ENCODE measurements around the gene ATP2C1. TPM values are rescaled to one million over a fixed set of nuclear protein-coding genes. Genes with fewer than 3 reads are reported as not detected.
A peak's percentile ranks its signal among the peaks of the same experiment; 100 is the strongest.
"Not testable (repeated sequence)": the region's sequence is repeated elsewhere in the genome, so short reads cannot be mapped to it uniquely, and the experiment has no call there.

The ATP2C1 gene
- total RNA-seq, 2 experiments from 2014 or later: 57.5 to 63.8 TPM

DNA sequence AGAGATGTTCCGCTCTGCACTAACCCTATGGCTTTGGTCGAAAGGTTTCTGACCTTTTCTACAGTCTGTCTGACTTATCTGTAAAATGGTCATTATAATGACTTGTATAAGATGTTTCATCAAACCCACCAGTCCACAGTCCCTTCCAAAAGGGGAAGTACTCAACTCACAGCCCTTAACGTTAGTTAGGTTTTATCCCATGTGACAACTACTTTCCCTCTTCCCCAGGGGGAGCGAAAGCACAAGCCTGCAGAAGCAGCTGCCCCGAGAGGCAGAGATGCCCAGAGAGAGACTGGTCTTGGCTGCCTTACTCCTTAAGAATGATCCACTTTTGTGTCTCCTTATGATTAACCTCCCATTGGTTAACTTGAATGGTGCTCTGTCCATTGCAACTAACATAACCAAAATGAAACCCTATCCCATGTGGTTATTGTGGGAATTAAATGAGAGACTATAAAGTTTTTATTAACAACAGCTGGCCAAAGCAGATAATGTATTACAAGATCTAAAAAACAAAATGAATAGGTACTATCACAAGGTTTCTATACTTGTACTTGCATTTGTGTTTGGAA is 126.3 kb downstream of the ATP2C1 start:
- CTCF ChIA-PET: no interaction called here
- no peak for DNase-seq
- H3K9me3 Mint-ChIP-seq: no peaks in the 10 kb centered on the region
- H3K4me3 Mint-ChIP-seq: no peak overlapping the region
- H3K27ac Mint-ChIP-seq: no peak overlapping the region
- no peaks in the 10 kb centered on the region for H3K27me3 Mint-ChIP-seq
- POLR2A ChIA-PET: interaction anchor here (0.9 kb wide), 1 partner anchor 126 kb away, joined by 3 read pairs; the partner anchor contains the start of gene ATP2C1
- peaks cover 30% of the 10 kb centered on the region for H3K4me1 Mint-ChIP-seq
- H3K36me3 Mint-ChIP-seq (ENCODE audit: low read depth): peaks cover 58% of the 10 kb centered on the region

DNA sequence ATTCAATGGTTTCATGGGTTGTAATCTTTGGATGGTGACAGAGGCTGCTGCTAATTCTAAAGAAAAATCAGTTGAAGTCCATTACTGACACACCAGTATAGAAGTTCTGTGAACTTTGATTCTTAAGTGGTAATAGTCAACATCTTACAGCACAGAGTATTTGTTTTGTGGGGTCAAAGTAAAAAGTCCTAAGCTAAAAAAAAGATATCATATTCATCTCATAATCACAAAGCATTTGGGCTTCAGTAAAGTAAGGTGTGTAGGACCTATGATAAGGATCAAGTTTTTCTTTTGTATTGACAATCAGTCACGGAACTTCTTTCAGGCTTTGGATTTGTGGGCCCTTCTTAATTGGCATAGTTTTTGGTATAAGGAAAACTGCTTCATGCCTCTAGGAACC is 131.7 kb downstream of the ATP2C1 start:
- H3K4me3 Mint-ChIP-seq: peak overlapping the region; percentile 90
- ChIA-PET CTCF (interaction anchor here (1.2 to 2.5 kb wide), 4 partner anchors 9 to 356 kb away, joined by 3 to 14 read pairs (median 4); partner anchors contain the start of genes ATP2C1 and NUDT16), POLR2A (interaction anchor here (1.1 to 5.7 kb wide), 7 partner anchors 9 to 1392 kb away, joined by 3 to 55 read pairs (median 10); partner anchors contain the start of genes ATP2C1, DNAJC13 and PIK3R4)
- peak overlapping the region; percentile 87 for H3K27ac Mint-ChIP-seq
- no peaks in the 10 kb centered on the region for H3K27me3 Mint-ChIP-seq
- DNase-seq: no peak
- H3K36me3 Mint-ChIP-seq (ENCODE audit: low read depth): peaks cover 35% of the 10 kb centered on the region
- no peaks in the 10 kb centered on the region for H3K9me3 Mint-ChIP-seq
- H3K4me1 Mint-ChIP-seq: peaks cover 43% of the 10 kb centered on the region

DNA sequence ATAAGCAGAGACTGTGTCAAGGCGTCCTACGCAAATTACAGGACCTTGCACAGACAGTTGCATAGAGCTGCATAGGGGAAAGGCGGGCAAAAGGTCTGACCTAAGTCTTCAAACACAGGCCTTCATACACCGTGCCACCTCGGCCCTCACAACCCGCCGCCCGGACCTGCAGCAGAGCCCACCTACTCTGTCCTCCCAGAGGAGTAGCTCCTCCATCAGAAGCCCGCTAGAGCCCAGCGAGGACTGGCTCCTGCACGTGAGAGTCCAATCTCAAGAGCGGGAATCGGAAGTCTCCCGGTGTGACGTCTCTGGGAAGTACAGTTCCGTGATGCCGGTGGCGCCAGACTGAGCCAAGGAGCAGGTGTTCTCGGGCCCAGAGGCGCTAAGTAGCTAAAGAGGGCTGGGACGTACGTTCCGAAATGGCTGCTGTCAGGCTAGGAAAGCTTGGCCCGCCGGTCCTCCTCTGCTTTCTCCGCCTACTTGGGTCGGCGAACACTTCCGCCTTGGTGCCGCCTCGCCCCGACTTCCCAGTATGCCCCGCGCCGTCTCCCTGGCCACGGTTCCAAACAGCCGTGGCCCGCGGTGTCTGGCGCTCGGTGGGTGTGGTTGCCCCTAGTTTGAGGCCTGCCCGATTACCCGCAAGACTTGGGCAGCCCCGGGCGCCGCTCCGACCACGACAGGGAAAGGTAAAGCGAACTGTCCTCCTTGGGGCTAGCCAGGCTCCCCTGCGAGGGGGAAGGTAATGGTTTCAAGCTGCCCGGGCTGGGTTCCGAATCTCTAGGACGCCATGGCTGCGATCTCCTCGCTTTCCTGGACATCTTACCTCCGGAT is 132.7 kb downstream of the ATP2C1 start, which contains the start of the genes ASTE1 and NEK11:
Gene ASTE1 (minus strand): TSS at position 505 of the 831 bp plus-strand sequence. CDS start 1,519 bp downstream, outside the sequence.
Gene NEK11 (plus strand): TSS at position 557 of the 831 bp plus-strand sequence. CDS start 2,832 bp downstream, outside the sequence.
- Mint-ChIP-seq H3K27ac (peak within 1 kb of the TSS; percentile 87), H3K27me3 (no peaks in the 10 kb centered on the region), H3K4me3 (peak within 1 kb of the TSS; percentile 90), H3K9me3 (no peaks in the 10 kb centered on the region), H3K4me1 (peaks cover 37% of the 10 kb centered on the region), H3K36me3 (ENCODE audit: low read depth) (peaks cover 29% of the 10 kb centered on the region)
- CTCF ChIA-PET: interaction anchor here (0.9 to 2.5 kb wide), 5 partner anchors 9 to 477 kb away, joined by 3 to 14 read pairs (median 4); partner anchors contain the start of genes ATP2C1 and NUDT16
- POLR2A ChIA-PET: interaction anchor here (0.7 to 5.7 kb wide), 17 partner anchors 10 to 1391 kb away, joined by 3 to 55 read pairs (median 6); partner anchors contain the start of genes ATP2C1, DNAJC13, NUDT16 and PIK3R4
- peak; percentile 93 for DNase-seq

DNA sequence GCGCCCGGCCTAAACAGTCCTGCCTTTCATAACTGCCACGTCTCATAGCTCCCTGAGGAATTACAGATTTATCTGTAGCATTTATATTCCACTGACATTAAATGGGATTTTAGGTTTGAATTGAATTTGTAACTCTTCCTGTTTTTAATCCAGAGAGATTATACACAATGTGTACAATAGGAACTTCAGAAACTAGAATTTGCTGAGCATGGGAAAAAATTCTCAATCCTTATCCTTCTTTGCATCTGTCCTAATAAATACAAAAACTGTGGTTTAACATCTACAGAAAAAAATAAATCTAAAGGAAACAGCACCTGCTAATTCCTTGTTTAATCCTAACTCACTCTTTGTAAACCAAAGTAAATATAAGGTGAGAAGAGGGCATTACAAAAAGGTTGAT is 135.0 kb downstream of the ATP2C1 start:
- ChIA-PET CTCF (interaction anchor here (0.8 kb wide), 1 partner anchor 767 kb away, joined by 4 read pairs; no protein-coding TSS in a partner anchor), POLR2A (interaction anchor here (5.4 to 5.7 kb wide), 2 partner anchors 10 to 135 kb away, joined by 46 to 55 read pairs; partner anchors contain the start of gene ATP2C1)
- H3K9me3 Mint-ChIP-seq: no peaks in the 10 kb centered on the region
- H3K4me3 Mint-ChIP-seq: no peak overlapping the region
- DNase-seq: no peak
- H3K27me3 Mint-ChIP-seq: no peaks in the 10 kb centered on the region
- H3K27ac Mint-ChIP-seq: no peak overlapping the region
- peaks cover 14% of the 10 kb centered on the region for H3K36me3 Mint-ChIP-seq (ENCODE audit: low read depth)
- H3K4me1 Mint-ChIP-seq: peaks cover 30% of the 10 kb centered on the region

DNA sequence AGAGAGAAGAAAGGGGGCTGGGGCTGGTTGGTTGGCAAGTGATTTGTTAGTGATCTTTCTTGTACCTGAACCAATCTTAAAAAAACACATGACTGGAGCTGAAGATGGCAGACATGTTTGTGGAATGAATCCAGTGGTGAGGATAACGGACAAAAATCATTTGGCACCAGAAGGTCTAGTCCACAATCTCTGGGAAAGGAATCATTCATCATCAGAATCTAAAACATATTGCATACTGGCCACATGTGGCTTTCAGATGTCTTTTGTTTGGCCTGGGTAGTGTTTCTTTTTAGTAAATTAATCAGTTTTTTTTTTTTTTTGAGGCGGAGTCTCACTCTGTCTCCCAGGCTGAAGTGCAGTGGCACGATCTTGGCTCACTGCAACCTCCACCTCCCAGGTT is 137.8 kb downstream of the ATP2C1 start:
- peaks cover 9% of the 10 kb centered on the region for H3K4me1 Mint-ChIP-seq
- ChIA-PET POLR2A (no interaction called here), CTCF (interaction anchor here (2.5 to 2.7 kb wide), 2 partner anchors 11 to 764 kb away, joined by 13 read pairs; no protein-coding TSS in a partner anchor)
- no peaks in the 10 kb centered on the region for H3K36me3 Mint-ChIP-seq (ENCODE audit: low read depth)
- H3K9me3 Mint-ChIP-seq: no peaks in the 10 kb centered on the region
- H3K27ac Mint-ChIP-seq: no peak overlapping the region
- H3K4me3 Mint-ChIP-seq: no peak overlapping the region
- no peak for DNase-seq
- H3K27me3 Mint-ChIP-seq: no peaks in the 10 kb centered on the region

DNA sequence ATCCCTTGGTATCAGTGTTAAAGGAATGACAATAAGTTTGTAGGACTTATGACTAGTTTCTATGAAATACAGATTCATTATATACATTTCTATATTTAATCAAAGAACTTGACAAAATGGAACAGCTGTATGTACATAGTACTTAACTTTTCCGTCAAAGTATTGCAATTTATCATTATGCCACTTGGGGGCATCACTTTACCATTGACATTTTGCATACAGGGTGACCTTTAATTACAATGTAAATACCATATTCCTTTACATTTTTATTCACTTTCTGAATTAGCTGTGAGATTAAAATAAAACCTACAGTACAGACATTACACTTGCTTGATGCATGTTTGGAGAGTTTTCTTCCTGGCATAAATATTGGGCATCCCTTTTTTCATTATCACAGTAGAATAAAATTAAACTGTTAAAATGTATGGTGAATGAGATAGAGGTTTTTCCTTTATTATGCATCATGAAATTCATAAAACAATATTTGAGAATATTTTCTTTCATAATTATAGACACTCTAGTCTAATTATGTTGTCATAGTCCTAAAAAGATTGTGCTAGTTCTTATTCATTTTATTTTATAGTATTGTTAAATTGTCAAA is 139.7 kb downstream of the ATP2C1 start:
- Mint-ChIP-seq H3K27ac (no peak overlapping the region), H3K4me1 (peaks cover 3% of the 10 kb centered on the region), H3K27me3 (no peaks in the 10 kb centered on the region), H3K4me3 (no peak overlapping the region), H3K9me3 (no peaks in the 10 kb centered on the region), H3K36me3 (ENCODE audit: low read depth) (no peaks in the 10 kb centered on the region)
- ChIA-PET POLR2A (interaction anchor here (1.2 kb wide), 1 partner anchor 348 kb away, joined by 3 read pairs; the partner anchor contains the start of gene NUDT16), CTCF (interaction anchor here (0.5 to 2.7 kb wide), 15 partner anchors 9 to 1001 kb away, joined by 3 to 13 read pairs (median 3); partner anchors contain the start of genes ATP2C1 and CPNE4)
- no peak for DNase-seq

DNA sequence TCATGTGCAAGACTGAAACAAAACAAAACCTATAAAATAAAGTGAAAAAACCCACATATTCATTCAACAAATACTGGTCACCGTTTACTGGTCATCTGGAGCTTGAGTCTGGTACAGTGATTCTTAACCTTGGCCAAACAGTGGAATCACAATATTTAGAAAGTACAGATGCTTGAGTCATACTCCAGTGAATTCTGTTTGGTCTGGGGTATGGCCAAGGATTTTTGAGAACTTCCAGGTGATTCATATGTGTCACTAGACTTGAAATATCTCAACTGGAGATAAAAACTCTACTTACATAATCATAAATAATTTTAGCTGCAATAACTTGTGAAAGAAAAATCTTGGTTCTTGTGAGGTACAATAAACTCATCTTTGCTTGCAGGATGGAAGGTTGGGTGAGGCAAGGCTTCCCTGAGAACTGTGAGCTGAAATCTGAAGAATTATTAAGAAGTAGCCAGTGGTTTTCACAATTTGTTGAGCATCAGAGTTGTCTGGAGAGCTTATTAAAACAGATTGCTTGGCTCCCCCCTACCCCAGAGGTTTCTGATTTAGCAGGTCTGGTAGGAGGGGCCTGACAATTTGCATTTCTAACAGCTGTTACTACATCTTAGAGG is 142.4 kb downstream of the ATP2C1 start:
- Mint-ChIP-seq H3K36me3 (ENCODE audit: low read depth) (no peaks in the 10 kb centered on the region), H3K9me3 (no peaks in the 10 kb centered on the region)

DNA sequence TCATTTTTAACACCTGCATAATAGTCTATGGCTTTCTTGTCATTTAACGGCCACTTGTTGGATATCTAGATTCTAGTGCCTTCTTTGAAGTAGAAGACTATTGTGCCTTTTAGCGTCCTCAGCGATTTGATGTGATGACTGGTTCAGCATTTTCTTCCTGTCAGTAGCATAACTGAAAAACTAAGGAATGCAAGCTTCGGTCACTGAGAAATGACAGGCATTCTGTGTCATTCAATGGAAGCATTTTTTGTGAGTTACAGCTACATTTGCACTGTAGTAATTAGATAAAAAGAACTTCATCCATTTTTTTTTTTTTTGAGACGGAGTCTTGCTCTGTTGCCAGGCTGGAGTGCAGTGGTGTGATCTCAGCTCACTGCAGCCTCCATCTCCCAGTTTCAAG is 143.1 kb downstream of the ATP2C1 start:
- no peak for DNase-seq
- CTCF ChIA-PET: interaction anchor here (1.4 kb wide), 1 partner anchor 759 kb away, joined by 3 read pairs; no protein-coding TSS in a partner anchor
- no peak overlapping the region for H3K27ac Mint-ChIP-seq
- H3K27me3 Mint-ChIP-seq: no peaks in the 10 kb centered on the region
- H3K4me1 Mint-ChIP-seq: peaks cover 25% of the 10 kb centered on the region
- H3K9me3 Mint-ChIP-seq: no peaks in the 10 kb centered on the region
- POLR2A ChIA-PET: interaction anchor here (8.8 kb wide), 1 partner anchor 11 kb away, joined by 55 read pairs; the partner anchor contains the start of genes ASTE1 and NEK11
- H3K4me3 Mint-ChIP-seq: no peak overlapping the region
- peaks cover 4% of the 10 kb centered on the region for H3K36me3 Mint-ChIP-seq (ENCODE audit: low read depth)

More for the DNA sequence above, 142.4 kb downstream of the ATP2C1 start:
- DNase-seq: no peak
- POLR2A ChIA-PET: interaction anchor here (8.8 kb wide), 1 partner anchor 10 kb away, joined by 55 read pairs; the partner anchor contains the start of genes ASTE1 and NEK11
- Mint-ChIP-seq H3K4me1 (peaks cover 18% of the 10 kb centered on the region), H3K27me3 (no peaks in the 10 kb centered on the region), H3K27ac (no peak overlapping the region), H3K4me3 (no peak overlapping the region)
- CTCF ChIA-PET: interaction anchor here (0.6 to 1.5 kb wide), 4 partner anchors 10 to 513 kb away, joined by 3 to 5 read pairs (median 4); partner anchors contain the start of genes ASTE1 and NEK11

DNA sequence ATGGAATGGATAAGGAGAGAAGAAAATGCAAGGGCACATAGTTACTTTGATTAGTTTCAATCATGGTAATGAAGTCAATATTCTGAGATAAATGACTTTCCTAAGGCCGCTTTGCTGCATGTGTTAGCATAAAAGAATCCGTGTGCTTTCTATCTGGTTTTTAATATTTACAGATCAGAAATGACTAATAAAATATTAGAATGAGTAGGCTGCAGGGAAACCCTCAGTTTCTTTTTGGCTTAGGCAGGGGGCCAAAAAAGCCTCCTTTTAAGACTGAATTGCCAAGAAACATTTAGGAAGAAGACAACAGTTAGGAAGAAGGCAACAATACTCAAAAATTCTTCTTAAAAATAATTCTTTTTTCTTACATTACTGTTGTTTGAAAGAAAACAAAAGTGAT is 144.4 kb downstream of the ATP2C1 start:
- POLR2A ChIA-PET: interaction anchor here (8.8 kb wide), 1 partner anchor 12 kb away, joined by 55 read pairs; the partner anchor contains the start of genes ASTE1 and NEK11
- H3K4me1 Mint-ChIP-seq: peaks cover 38% of the 10 kb centered on the region

DNA sequence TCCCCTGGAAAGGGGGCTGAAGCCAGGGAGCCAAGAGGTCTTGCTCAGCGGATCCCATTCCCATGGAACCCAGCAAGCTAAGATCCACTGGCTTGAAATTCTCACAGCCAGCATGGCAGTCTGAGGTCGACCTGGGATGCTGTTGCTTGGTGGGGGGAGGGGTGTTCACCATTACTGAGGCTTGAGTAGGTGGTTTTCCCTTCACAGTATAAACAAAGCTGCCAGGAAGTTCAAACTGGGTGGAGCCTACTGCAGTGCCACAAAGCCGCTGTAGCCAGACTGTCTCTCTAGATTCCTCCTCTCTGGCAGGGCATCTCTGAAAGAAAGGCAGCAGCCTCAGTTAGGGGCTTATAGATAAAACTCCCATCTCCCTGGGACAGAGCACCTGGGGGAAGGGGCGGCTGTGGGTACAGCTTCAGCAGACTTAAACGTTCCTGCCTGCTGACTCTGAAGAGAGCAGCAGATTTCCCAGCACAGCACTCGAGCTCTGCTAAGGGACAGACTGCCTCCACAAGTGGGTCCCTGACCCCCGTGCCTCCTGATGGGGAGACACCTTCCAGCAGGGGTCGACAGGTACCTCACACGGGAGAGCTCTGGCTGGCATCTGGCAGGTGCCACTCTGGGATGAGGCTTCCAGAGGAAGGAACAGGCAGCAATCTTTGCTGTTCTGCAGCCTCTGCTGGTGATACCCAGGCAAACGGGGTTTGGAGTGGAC is 148.5 kb downstream of the ATP2C1 start:
- H3K27ac Mint-ChIP-seq: peak overlapping the region; percentile 61
- H3K27me3 Mint-ChIP-seq: peaks cover 15% of the 10 kb centered on the region
- DNase-seq: peak; percentile 66
- peaks cover 44% of the 10 kb centered on the region for H3K4me1 Mint-ChIP-seq
- H3K9me3 Mint-ChIP-seq: peaks cover 19% of the 10 kb centered on the region
- ChIA-PET CTCF (interaction anchor here (1.1 to 1.8 kb wide), 3 partner anchors 10 to 448 kb away, joined by 3 to 13 read pairs (median 9); no protein-coding TSS in a partner anchor), POLR2A (interaction anchor here (1.6 to 8.8 kb wide), 2 partner anchors 16 to 149 kb away, joined by 9 to 55 read pairs; partner anchors contain the start of genes ASTE1, ATP2C1 and NEK11)
- peaks cover 27% of the 10 kb centered on the region for H3K36me3 Mint-ChIP-seq (ENCODE audit: low read depth)
- not testable (repeated sequence) for H3K4me3 Mint-ChIP-seq

More for the DNA sequence above, 144.4 kb downstream of the ATP2C1 start:
- no peaks in the 10 kb centered on the region for H3K27me3 Mint-ChIP-seq
- H3K4me3 Mint-ChIP-seq: no peak overlapping the region
- no peak overlapping the region for H3K27ac Mint-ChIP-seq
- CTCF ChIA-PET: interaction anchor here (1.4 kb wide), 1 partner anchor 757 kb away, joined by 3 read pairs; no protein-coding TSS in a partner anchor
- peaks cover 12% of the 10 kb centered on the region for H3K36me3 Mint-ChIP-seq (ENCODE audit: low read depth)
- DNase-seq: no peak
- peaks cover 2% of the 10 kb centered on the region for H3K9me3 Mint-ChIP-seq

DNA sequence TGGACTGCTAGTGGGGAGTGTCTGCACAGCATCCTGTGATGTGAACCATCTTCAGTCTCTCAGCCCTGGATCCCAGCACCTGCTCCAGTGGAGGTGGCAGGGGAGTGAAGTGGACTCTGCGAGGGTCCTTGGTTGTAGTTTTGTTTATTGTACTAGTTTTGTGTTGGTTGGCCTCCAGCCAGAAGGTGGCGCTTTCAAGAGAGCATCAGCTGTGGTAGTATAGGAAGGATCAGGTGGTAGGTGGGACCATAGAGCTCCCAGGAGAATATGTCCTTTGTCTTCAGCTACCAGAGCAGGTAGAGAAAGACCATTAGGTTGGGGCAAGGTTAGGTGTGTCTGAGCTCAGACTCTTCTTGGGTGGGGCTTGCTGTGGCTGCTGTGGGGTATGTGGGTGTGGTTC is 153.7 kb downstream of the ATP2C1 start:
- no peak for DNase-seq
- POLR2A ChIA-PET: no interaction called here
- H3K4me3 Mint-ChIP-seq: no peak overlapping the region
- H3K36me3 Mint-ChIP-seq (ENCODE audit: low read depth): peaks cover 22% of the 10 kb centered on the region
- H3K4me1 Mint-ChIP-seq: peaks cover 18% of the 10 kb centered on the region
- H3K27me3 Mint-ChIP-seq: peaks cover 15% of the 10 kb centered on the region
- no peak overlapping the region for H3K27ac Mint-ChIP-seq
- H3K9me3 Mint-ChIP-seq: peaks cover 21% of the 10 kb centered on the region
- CTCF ChIA-PET: interaction anchor here (1.0 to 1.7 kb wide), 2 partner anchors 15 to 332 kb away, joined by 3 to 8 read pairs; no protein-coding TSS in a partner anchor
